Measurements from ENCODE around the gene SMAD1.
A peak's percentile ranks its signal among the peaks of the same experiment; 100 is the strongest.

SMAD1 gene

GRCh38 chr4:145483514-145483913 lies 1.9 kb downstream of the SMAD1 start:
- no peak overlapping the region for H3K4ac ChIP-seq (ENCODE audit: low read depth, low read length)
- H2BK12ac ChIP-seq (ENCODE audit: low read length) = no peak overlapping the region
- H3K4me3 ChIP-seq (ENCODE audit: low read depth, low read length) = no peak overlapping the region
- no peak overlapping the region for H3K14ac ChIP-seq (ENCODE audit: low read length)
- no peak overlapping the region for H3K23ac ChIP-seq (ENCODE audit: low read length)
- H3K4me1 ChIP-seq (ENCODE audit: control insufficient read depth in 1 of 2, insufficient read depth in 2 of 2, low read length in 2 of 2) = peaks cover 2% of the 10 kb centered on the region in 2 experiments
- H3K4me2 ChIP-seq (ENCODE audit: low read length) = peak overlapping the region; percentile 94
- H2BK120ac ChIP-seq (ENCODE audit: insufficient read depth, low read length, poor library complexity) = no peak overlapping the region
- peaks cover 10% of the 10 kb centered on the region for H3K79me1 ChIP-seq (ENCODE audit: low read length)
- no peaks in the 10 kb centered on the region for H3K36me3 ChIP-seq (ENCODE audit: control insufficient read depth in 1 of 2, insufficient read depth in 2 of 2, low read length in 2 of 2)
- H4K91ac ChIP-seq (ENCODE audit: low read depth, low read length) = no peak overlapping the region
- WGBS (ENCODE audit: extremely low coverage, insufficient coverage, insufficient read length) = no CpG with 5 or more reads among the region's 3 CpGs
- H4K8ac ChIP-seq (ENCODE audit: low read depth, low read length) = no peak overlapping the region
- no peak overlapping the region for H2AK5ac ChIP-seq (ENCODE audit: low read length)
- no peaks in the 10 kb centered on the region for H3K27me3 ChIP-seq (ENCODE audit: insufficient read depth, low read length)
- no peak overlapping the region for H2AFZ ChIP-seq (ENCODE audit: insufficient read depth, low read length, poor library complexity)
- no peak overlapping the region for H4K12ac ChIP-seq (ENCODE audit: low read depth, low read length)
- peaks cover 11% of the 10 kb centered on the region for H3K79me2 ChIP-seq (ENCODE audit: control insufficient read depth, insufficient read depth, low read length, poor library complexity)
- no peak overlapping the region for H3K27ac ChIP-seq (ENCODE audit: low read depth, low read length)
- H2BK5ac ChIP-seq (ENCODE audit: low read depth, low read length, poor library complexity) = no peak overlapping the region
- H3K9ac ChIP-seq (ENCODE audit: low read length) = no peak overlapping the region
- DNase-seq = no peak
- H3K18ac ChIP-seq (ENCODE audit: low read length) = no peak overlapping the region
- H3K9me3 ChIP-seq (ENCODE audit: insufficient read depth, low read depth, low read length) = no peaks in the 10 kb centered on the region

GRCh38 chr4:145484225-145484846 lies 2.7 kb downstream of the SMAD1 start:
- peaks cover 10% of the 10 kb centered on the region for H3K79me1 ChIP-seq (ENCODE audit: low read length)
- H3K27ac ChIP-seq (ENCODE audit: low read depth, low read length) = no peak overlapping the region
- WGBS (ENCODE audit: extremely low coverage, insufficient coverage, insufficient read length) = no CpG with 5 or more reads among the region's 2 CpGs
- H3K4me1 ChIP-seq (ENCODE audit: control insufficient read depth in 1 of 2, insufficient read depth in 2 of 2, low read length in 2 of 2) = peaks cover 2% of the 10 kb centered on the region in 2 experiments
- H3K18ac ChIP-seq (ENCODE audit: low read length) = no peak overlapping the region
- no peak overlapping the region for H3K4ac ChIP-seq (ENCODE audit: low read depth, low read length)
- no peak overlapping the region for H4K8ac ChIP-seq (ENCODE audit: low read depth, low read length)
- H2BK120ac ChIP-seq (ENCODE audit: insufficient read depth, low read length, poor library complexity) = no peak overlapping the region
- DNase-seq = no peak
- H3K9ac ChIP-seq (ENCODE audit: low read length) = no peak overlapping the region
- peaks cover 11% of the 10 kb centered on the region for H3K79me2 ChIP-seq (ENCODE audit: control insufficient read depth, insufficient read depth, low read length, poor library complexity)
- H3K4me2 ChIP-seq (ENCODE audit: low read length) = no peak overlapping the region
- no peak overlapping the region for H2AK5ac ChIP-seq (ENCODE audit: low read length)
- no peak overlapping the region for H2AFZ ChIP-seq (ENCODE audit: insufficient read depth, low read length, poor library complexity)
- no peaks in the 10 kb centered on the region for H3K9me3 ChIP-seq (ENCODE audit: insufficient read depth, low read depth, low read length)
- H2BK5ac ChIP-seq (ENCODE audit: low read depth, low read length, poor library complexity) = no peak overlapping the region
- no peak overlapping the region for H3K23ac ChIP-seq (ENCODE audit: low read length)
- no peak overlapping the region for H3K4me3 ChIP-seq (ENCODE audit: low read depth, low read length)
- no peaks in the 10 kb centered on the region for H3K27me3 ChIP-seq (ENCODE audit: insufficient read depth, low read length)
- H4K12ac ChIP-seq (ENCODE audit: low read depth, low read length) = no peak overlapping the region
- H2BK12ac ChIP-seq (ENCODE audit: low read length) = no peak overlapping the region
- H4K91ac ChIP-seq (ENCODE audit: low read depth, low read length) = no peak overlapping the region
- no peaks in the 10 kb centered on the region for H3K36me3 ChIP-seq (ENCODE audit: control insufficient read depth in 1 of 2, insufficient read depth in 2 of 2, low read length in 2 of 2)
- no peak overlapping the region for H3K14ac ChIP-seq (ENCODE audit: low read length)

GRCh38 chr4:145485120-145485519 lies 3.5 kb downstream of the SMAD1 start:
- H2BK5ac ChIP-seq (ENCODE audit: low read depth, low read length, poor library complexity) = no peak overlapping the region
- no peak for DNase-seq
- no peak overlapping the region for H3K9ac ChIP-seq (ENCODE audit: low read length)
- no peak overlapping the region for H2AK5ac ChIP-seq (ENCODE audit: low read length)
- no peak overlapping the region for H4K91ac ChIP-seq (ENCODE audit: low read depth, low read length)
- peaks cover 11% of the 10 kb centered on the region for H3K79me2 ChIP-seq (ENCODE audit: control insufficient read depth, insufficient read depth, low read length, poor library complexity)
- H4K8ac ChIP-seq (ENCODE audit: low read depth, low read length) = no peak overlapping the region
- no peak overlapping the region for H3K14ac ChIP-seq (ENCODE audit: low read length)
- H3K18ac ChIP-seq (ENCODE audit: low read length) = no peak overlapping the region
- H2AFZ ChIP-seq (ENCODE audit: insufficient read depth, low read length, poor library complexity) = no peak overlapping the region
- H3K4me2 ChIP-seq (ENCODE audit: low read length) = no peak overlapping the region
- H3K4me1 ChIP-seq (ENCODE audit: control insufficient read depth in 1 of 2, insufficient read depth in 2 of 2, low read length in 2 of 2) = peaks cover 2% of the 10 kb centered on the region in 2 experiments
- no CpG with 5 or more reads among the region's 9 CpGs for WGBS (ENCODE audit: extremely low coverage, insufficient coverage, insufficient read length)
- no peak overlapping the region for H2BK12ac ChIP-seq (ENCODE audit: low read length)
- H3K79me1 ChIP-seq (ENCODE audit: low read length) = peaks cover 10% of the 10 kb centered on the region
- no peak overlapping the region for H3K23ac ChIP-seq (ENCODE audit: low read length)
- H3K27ac ChIP-seq (ENCODE audit: low read depth, low read length) = no peak overlapping the region
- no peaks in the 10 kb centered on the region for H3K9me3 ChIP-seq (ENCODE audit: insufficient read depth, low read depth, low read length)
- H3K36me3 ChIP-seq (ENCODE audit: control insufficient read depth in 1 of 2, insufficient read depth in 2 of 2, low read length in 2 of 2) = no peaks in the 10 kb centered on the region
- H4K12ac ChIP-seq (ENCODE audit: low read depth, low read length) = no peak overlapping the region
- H2BK120ac ChIP-seq (ENCODE audit: insufficient read depth, low read length, poor library complexity) = no peak overlapping the region
- H3K27me3 ChIP-seq (ENCODE audit: insufficient read depth, low read length) = no peaks in the 10 kb centered on the region
- H3K4ac ChIP-seq (ENCODE audit: low read depth, low read length) = no peak overlapping the region
- H3K4me3 ChIP-seq (ENCODE audit: low read depth, low read length) = no peak overlapping the region

GRCh38 chr4:145486603-145487002 lies 5.0 kb downstream of the SMAD1 start:
- no peak overlapping the region for H2AFZ ChIP-seq (ENCODE audit: insufficient read depth, low read length, poor library complexity)
- H3K4me3 ChIP-seq (ENCODE audit: low read depth, low read length) = no peak overlapping the region
- DNase-seq = no peak
- no peak overlapping the region for H3K23ac ChIP-seq (ENCODE audit: low read length)
- no peak overlapping the region for H3K14ac ChIP-seq (ENCODE audit: low read length)
- H3K18ac ChIP-seq (ENCODE audit: low read length) = no peak overlapping the region
- H3K4me2 ChIP-seq (ENCODE audit: low read length) = no peak overlapping the region
- H3K27ac ChIP-seq (ENCODE audit: low read depth, low read length) = no peak overlapping the region
- no peak overlapping the region for H4K8ac ChIP-seq (ENCODE audit: low read depth, low read length)
- no peak overlapping the region for H2BK120ac ChIP-seq (ENCODE audit: insufficient read depth, low read length, poor library complexity)
- peaks cover 0 to 2% of the 10 kb centered on the region in 2 experiments for H3K4me1 ChIP-seq (ENCODE audit: control insufficient read depth in 1 of 2, insufficient read depth in 2 of 2, low read length in 2 of 2)
- H3K4ac ChIP-seq (ENCODE audit: low read depth, low read length) = no peak overlapping the region
- WGBS (ENCODE audit: extremely low coverage, insufficient coverage, insufficient read length) = no CpG with 5 or more reads among the region's 3 CpGs
- no peaks in the 10 kb centered on the region for H3K36me3 ChIP-seq (ENCODE audit: control insufficient read depth in 1 of 2, insufficient read depth in 2 of 2, low read length in 2 of 2)
- no peaks in the 10 kb centered on the region for H3K27me3 ChIP-seq (ENCODE audit: insufficient read depth, low read length)
- H3K9ac ChIP-seq (ENCODE audit: low read length) = no peak overlapping the region
- H3K79me1 ChIP-seq (ENCODE audit: low read length) = peaks cover 9% of the 10 kb centered on the region
- H3K79me2 ChIP-seq (ENCODE audit: control insufficient read depth, insufficient read depth, low read length, poor library complexity) = peaks cover 10% of the 10 kb centered on the region
- no peak overlapping the region for H2BK5ac ChIP-seq (ENCODE audit: low read depth, low read length, poor library complexity)
- no peak overlapping the region for H2AK5ac ChIP-seq (ENCODE audit: low read length)
- no peak overlapping the region for H4K91ac ChIP-seq (ENCODE audit: low read depth, low read length)
- no peaks in the 10 kb centered on the region for H3K9me3 ChIP-seq (ENCODE audit: insufficient read depth, low read depth, low read length)
- H4K12ac ChIP-seq (ENCODE audit: low read depth, low read length) = no peak overlapping the region
- no peak overlapping the region for H2BK12ac ChIP-seq (ENCODE audit: low read length)

All from trophoblast cell (in vitro differentiated cells and primary cell).